ENCODE results near the gene NKD2.

Gene NKD2

DNA sequence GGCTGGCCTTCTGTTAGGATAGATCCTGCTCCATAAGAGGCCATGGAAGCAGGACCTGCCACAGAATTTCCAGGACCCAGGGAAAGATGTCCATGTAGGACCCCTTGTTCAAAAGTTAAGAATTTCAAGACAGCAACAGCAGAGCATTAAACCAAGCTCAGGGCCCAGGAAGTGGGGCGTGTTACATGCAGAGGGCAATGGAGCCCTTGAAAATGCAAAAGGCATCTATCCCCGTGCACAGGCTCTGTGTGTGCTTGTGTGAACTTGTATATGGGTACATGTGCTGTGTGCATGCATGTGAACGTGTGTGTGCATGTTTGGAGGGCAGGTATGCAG, 14.4 kb upstream of the NKD2 start:
- TF ChIP-seq CTCF (IDR thresholded peaks at IDR 0.05): no peak
- no peak for DNase-seq (ENCODE audit: low spot score)
- Histone ChIP-seq H3K27ac (no peak overlapping the region), H3K4me3 (no peak overlapping the region)

DNA sequence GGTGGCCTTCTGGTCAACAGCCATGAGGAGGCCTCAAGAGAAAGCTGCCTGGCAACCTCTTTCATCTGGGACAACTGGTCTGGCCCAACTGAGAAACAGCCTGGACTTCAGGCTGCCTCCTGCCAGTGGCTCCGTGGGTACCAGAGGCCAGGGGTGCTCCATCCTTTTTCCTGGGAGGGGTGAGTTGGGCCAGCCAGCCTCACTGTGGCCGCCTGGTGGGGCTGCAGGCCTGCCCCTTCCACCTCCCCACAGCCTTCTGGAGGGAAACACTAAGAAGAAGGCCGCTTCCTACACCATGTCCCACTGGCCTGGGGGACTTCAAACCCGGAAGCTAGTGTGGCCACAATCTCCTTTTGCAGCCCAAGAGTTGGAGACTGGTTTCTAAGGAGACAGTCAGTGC, 13.8 kb upstream of the NKD2 start:
- Histone ChIP-seq H3K27ac (no peak overlapping the region), H3K4me3 (no peak overlapping the region)
- no peak for TF ChIP-seq CTCF (IDR thresholded peaks at IDR 0.05)
- no peak for DNase-seq (ENCODE audit: low spot score)

- no peak for TF ChIP-seq CTCF (IDR thresholded peaks at IDR 0.05)
- Histone ChIP-seq H3K4me3 (no peak overlapping the region), H3K27ac (no peak overlapping the region)
- DNase-seq (ENCODE audit: low spot score): peak; percentile 62
These were observed 13.3 kb upstream of the NKD2 start for GRCh38 chr5:995318-995717.

- Histone ChIP-seq H3K27ac (peak overlapping the region in 1 of 2 donors; percentile 0), H3K4me3 (no peak overlapping the region)
- no peak for DNase-seq (ENCODE audit: low spot score)
- TF ChIP-seq CTCF (IDR thresholded peaks at IDR 0.05): no peak
These were observed 11.6 kb upstream of the NKD2 start for GRCh38 chr5:997001-997474.

GRCh38 chr5:997711-998110, 10.9 kb upstream of the NKD2 start:
- no peak for DNase-seq (ENCODE audit: low spot score)
- H3K4me3 ChIP-seq: no peak overlapping the region
- no peak overlapping the region for H3K27ac ChIP-seq
- TF ChIP-seq CTCF (IDR thresholded peaks at IDR 0.05): no peak

- DNase-seq (ENCODE audit: low spot score): no peak
- TF ChIP-seq CTCF (IDR thresholded peaks at IDR 0.05): no peak
- H3K4me3 ChIP-seq: no peak overlapping the region
- no peak overlapping the region for H3K27ac ChIP-seq
These were observed 10.2 kb upstream of the NKD2 start for GRCh38 chr5:998246-999031.

DNA sequence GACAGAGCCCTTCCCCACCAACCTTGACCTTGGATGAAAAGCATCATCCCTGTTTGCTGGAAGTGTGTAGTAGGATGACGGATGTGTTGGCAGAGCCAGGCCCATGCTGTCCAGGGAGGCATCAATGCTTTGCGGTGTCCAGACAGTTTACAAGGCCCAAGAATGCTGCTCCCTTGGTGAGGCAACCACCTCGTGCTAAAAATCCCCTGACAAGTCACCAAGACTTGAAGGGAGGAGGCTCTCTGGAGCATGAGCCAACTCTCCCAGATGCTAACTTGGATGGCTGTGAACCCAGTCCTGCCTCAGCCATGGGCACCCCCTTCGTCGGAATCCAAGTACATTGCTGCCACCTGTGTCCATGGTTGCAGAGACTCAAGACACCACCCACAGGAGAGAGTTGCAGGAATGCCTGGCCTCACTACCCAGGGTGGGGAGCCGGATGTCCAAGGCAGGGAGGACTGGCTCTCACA, 9.5 kb upstream of the NKD2 start:
- Histone ChIP-seq H3K4me3 (no peak overlapping the region), H3K27ac (no peak overlapping the region)
- TF ChIP-seq CTCF (IDR thresholded peaks at IDR 0.05): no peak
- DNase-seq (ENCODE audit: low spot score): no peak

Measured in coronary artery (tissue), 2 donors.